Gastroesophageal sphincter (tissue), 3 donors: ENCODE data around the gene PROSER2.

Experiments
- CTCF ChIP-seq, 4 experiments: fragments of 200-600 bp in 2 of 4; fragments of 450-650 bp in 2 of 4; sonication (generic) in 1 of 4; IDR thresholded peaks; one replicate each; pipeline ENCODE4 v1.5.1; 2017 to 2019; ENCODE audit warnings: antibody characterized with exemption in 4 of 4, mild to moderate bottlenecking in 2 of 4, moderate library complexity in 2 of 4
- POLR2A ChIP-seq, 2 donors: fragments of 450-650 bp; IDR thresholded peaks; one replicate each; pipeline ENCODE4 v1.6.1; 2017; ENCODE audit warnings: antibody characterized with exemption in 2 of 2, mild to moderate bottlenecking in 2 of 2, moderate library complexity in 1 of 2

- no peak for TF ChIP-seq CTCF (IDR thresholded peaks at IDR 0.05)
- TF ChIP-seq POLR2A (IDR thresholded peaks at IDR 0.05), result no peak
These were observed 5.6 kb downstream of the PROSER2 start for GRCh38 chr10:11828682-11829284.
